Occipital lobe (tissue), 2 donors: ENCODE data around the gene RNF212. TPM values are rescaled to one million over a fixed set of nuclear protein-coding genes. Genes with fewer than 3 reads are reported as not detected.

Experiments used
- DNase-seq: peaks from one replicate; lab custom pipeline; 2025; lab: John Stamatoyannopoulos, UW
- total RNA-seq: library from RNA; depleted of rRNA; stranded (reverse); fragments of >200 nt; gene quantifications from one replicate; pipeline ENCODE4 v1.2.3, GENCODE V29; 2014

RNF212 gene
- total RNA-seq, 1 donor from 2014 or later: 1.1 TPM

GRCh38 chr4:1048773-1049590 lies 64.4 kb downstream of the RNF212 start:
- DNase-seq: no peak

GRCh38 chr4:1047976-1048772 lies 65.2 kb downstream of the RNF212 start:
- DNase-seq: no peak

- DNase-seq: no peak
These were observed 66.0 kb downstream of the RNF212 start for GRCh38 chr4:1047106-1047975.

- peak; percentile 65 for DNase-seq
These were observed 66.8 kb downstream of the RNF212 start for GRCh38 chr4:1046581-1047011.

- DNase-seq: no peak
These were observed 67.7 kb downstream of the RNF212 start for GRCh38 chr4:1045595-1046201.

- no peak for DNase-seq
These were observed 68.2 kb downstream of the RNF212 start for GRCh38 chr4:1045193-1045594.

GRCh38 chr4:1044469-1045192 lies 68.7 kb downstream of the RNF212 start:
- no peak for DNase-seq

GRCh38 chr4:1043651-1044468 lies 69.5 kb downstream of the RNF212 start:
- peak; percentile 77 for DNase-seq

- no peak for DNase-seq
These were observed 70.2 kb downstream of the RNF212 start for GRCh38 chr4:1043162-1043561.

GRCh38 chr4:1042352-1043055 lies 70.9 kb downstream of the RNF212 start:
- no peak for DNase-seq

GRCh38 chr4:1041936-1042330 lies 71.4 kb downstream of the RNF212 start:
- no peak for DNase-seq

- DNase-seq: peak; percentile 34
These were observed 72.0 kb downstream of the RNF212 start for GRCh38 chr4:1041147-1041935.

- no peak for DNase-seq
These were observed 72.8 kb downstream of the RNF212 start for GRCh38 chr4:1040344-1041146.

- no peak for DNase-seq
These were observed 73.6 kb downstream of the RNF212 start for GRCh38 chr4:1039493-1040343.

GRCh38 chr4:1038948-1039492 lies 74.3 kb downstream of the RNF212 start:
- DNase-seq: no peak
